Stimulated activated CD8-positive, alpha-beta memory T cell treated with anti-CD3 and anti-CD28 coated beads, Interleukin-2, amount 100 ng/mL, for 1 hour (primary cell): ENCODE results near the gene TMC6.
"Not testable (repeated sequence)": the region's sequence is repeated elsewhere in the genome, so short reads cannot be mapped to it uniquely, and the experiment has no call there.

Experiments used
- DNase-seq, 2 donors: peaks; one replicate each; pipeline ENCODE4 v3.0.0-alpha.2; 2020; ENCODE audit warnings: low read depth in 2 of 2

Gene TMC6

GRCh38 chr17:78128551-78129350, at the start of gene TMC6:
TSS of gene TMC6 (minus strand) at chr17:78128755. CDS start at chr17:78126832, 1,923 bp downstream.
- DNase-seq: peak in 1 of 2 donors; percentile 55

GRCh38 chr17:78176548-78177025, 48.0 kb upstream of the TMC6 start:
- DNase-seq: peak; percentile 59 to 61

- DNase-seq: no peak
Measured at GRCh38 chr17:78175643-78175981, 47.1 kb upstream of the TMC6 start.

GRCh38 chr17:78174870-78175642, 46.5 kb upstream of the TMC6 start:
- no peak for DNase-seq

- no peak for DNase-seq
Measured at GRCh38 chr17:78174346-78174869, 45.9 kb upstream of the TMC6 start.

- no peak for DNase-seq
Measured at GRCh38 chr17:78173097-78173715, 44.7 kb upstream of the TMC6 start.

GRCh38 chr17:78172249-78173051, 43.9 kb upstream of the TMC6 start:
- no peak for DNase-seq

- DNase-seq: not testable (repeated sequence)
Measured at GRCh38 chr17:78171591-78172248, 43.2 kb upstream of the TMC6 start.

- no peak for DNase-seq
Measured at GRCh38 chr17:78170692-78171590, 42.4 kb upstream of the TMC6 start.

GRCh38 chr17:78168903-78169793, 40.6 kb upstream of the TMC6 start:
- DNase-seq: no peak

GRCh38 chr17:78168242-78168902, 39.8 kb upstream of the TMC6 start, which contains the start of gene SYNGR2:
TSS of gene SYNGR2 (plus strand) at chr17:78168581. CDS start at chr17:78168617, 36 bp downstream.
- DNase-seq: peak; percentile 72 to 78

GRCh38 chr17:78166416-78166815, 37.9 kb upstream of the TMC6 start:
- DNase-seq: no peak

- no peak for DNase-seq
Measured at GRCh38 chr17:78164748-78165607, 36.4 kb upstream of the TMC6 start.

- no peak for DNase-seq
Measured at GRCh38 chr17:78163881-78164747, 35.6 kb upstream of the TMC6 start.

- no peak for DNase-seq
Measured at GRCh38 chr17:78159575-78160158, 31.1 kb upstream of the TMC6 start.
